HG02759 (cell line): ENCODE results near the gene RAB31.

Experiments used
- ATAC-seq: cut with Tn5 transposase; IDR thresholded peaks from one replicate; pipeline ENCODE4 v1.9.1; 2021; ENCODE audit warnings: mild to moderate bottlenecking, moderate library complexity; ENCODE audit not compliant: unreplicated experiment

The RAB31 gene

DNA sequence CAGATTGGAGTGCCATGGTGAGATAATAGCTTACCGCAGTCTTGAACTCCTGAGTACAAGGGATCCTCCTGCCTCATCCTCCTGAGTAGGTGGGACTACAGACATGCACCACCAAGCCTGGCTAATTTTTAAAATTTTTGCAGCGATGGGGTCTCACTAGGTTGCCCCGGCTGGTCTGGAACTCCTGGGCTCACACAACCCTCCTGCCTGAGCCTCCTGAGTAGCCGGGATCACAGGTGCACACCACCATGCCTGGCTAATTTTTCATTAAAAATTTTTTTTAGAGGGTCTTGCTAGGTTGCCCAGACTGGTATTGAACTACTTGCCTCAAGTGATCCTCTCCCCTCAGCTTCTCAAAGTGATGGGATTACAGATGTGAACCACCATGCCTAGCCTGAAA is 27.8 kb downstream of the RAB31 start:
- ATAC-seq, result no peak

DNA sequence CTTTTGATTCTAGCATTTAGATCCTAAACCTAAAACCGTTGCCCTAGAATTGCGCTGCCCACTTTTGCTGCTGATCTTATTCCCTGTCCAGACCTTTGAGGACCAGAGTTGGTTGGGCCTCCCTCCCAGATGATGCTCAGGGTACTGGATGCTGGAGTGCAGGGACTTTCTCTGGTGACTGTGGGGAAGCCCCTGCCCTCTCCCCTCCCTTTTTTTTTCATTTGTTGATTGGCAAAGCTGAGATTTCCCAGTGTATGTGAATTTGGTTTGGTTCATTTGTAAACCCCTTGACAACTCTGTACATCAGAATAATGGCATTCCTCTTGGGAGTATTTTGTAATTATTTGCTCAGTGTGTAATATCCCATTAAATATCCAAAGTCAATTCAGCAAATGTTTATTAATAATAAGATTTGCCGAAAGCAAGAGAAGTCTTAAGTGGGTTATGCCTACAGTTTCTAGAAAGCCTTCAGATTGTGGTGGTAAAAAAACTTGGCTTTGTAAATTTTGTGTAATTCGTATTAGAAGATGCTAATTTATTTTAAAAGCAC is 28.3 kb downstream of the RAB31 start:
- ATAC-seq, result no peak

- no peak for ATAC-seq
These were observed 28.9 kb downstream of the RAB31 start for GRCh38 chr18:9737006-9737405.

DNA sequence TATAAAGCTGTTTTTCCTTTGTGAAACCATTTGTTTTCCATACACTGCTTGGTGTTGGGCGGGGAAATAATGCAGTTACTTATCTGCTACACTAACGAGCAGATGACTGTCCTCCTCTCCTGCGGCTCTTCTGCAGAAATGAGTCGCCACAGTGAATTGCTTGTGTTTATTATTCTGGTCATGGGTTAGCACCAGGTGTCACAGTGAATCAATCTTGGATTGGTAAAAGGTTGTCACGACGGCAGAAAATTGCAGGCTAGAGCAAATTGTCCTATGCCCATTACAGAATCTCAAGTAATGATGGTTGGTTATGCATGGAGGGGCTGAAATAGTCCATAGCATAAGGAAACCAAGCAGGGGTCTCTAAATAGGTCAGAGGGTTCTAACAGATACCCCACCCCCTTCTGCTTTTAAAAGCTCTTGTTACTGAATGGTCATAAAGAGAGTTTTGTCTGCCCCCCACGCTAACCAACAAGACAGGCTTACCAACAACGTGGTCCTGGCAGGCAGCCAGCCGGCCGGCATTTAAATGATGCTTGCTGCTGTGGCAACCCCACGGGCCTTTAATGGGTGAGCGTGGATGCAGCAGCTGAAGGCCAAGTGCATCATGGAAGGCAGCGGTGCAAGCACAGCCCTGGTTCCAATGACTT is 29.5 kb downstream of the RAB31 start:
- no peak for ATAC-seq

GRCh38 chr18:9738266-9738969 is 30.3 kb downstream of the RAB31 start:
- ATAC-seq, result no peak

- no peak for ATAC-seq
These were observed 31.4 kb downstream of the RAB31 start for GRCh38 chr18:9739516-9739915.

- ATAC-seq, result no peak
These were observed 32.0 kb downstream of the RAB31 start for GRCh38 chr18:9740071-9740470.

DNA sequence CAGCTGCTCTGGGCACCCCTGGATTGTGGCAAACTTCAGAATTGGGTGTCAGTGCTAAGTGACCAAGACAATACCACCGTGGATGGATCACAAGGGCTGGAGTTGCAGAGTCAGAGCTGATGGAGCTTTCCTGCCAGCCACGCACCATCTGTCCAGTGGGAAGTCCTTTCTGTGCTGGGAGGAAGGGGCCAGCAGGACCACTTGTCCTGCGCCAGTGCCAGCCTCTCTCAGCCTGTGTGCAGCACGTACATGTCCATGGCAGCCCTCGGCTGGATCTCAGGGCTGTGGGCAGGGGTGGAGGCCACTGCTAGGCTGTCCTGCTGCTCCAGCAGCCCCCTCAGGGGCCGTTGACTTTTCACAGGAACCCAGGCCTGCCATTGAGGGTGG is 33.3 kb downstream of the RAB31 start:
- no peak for ATAC-seq

GRCh38 chr18:9741793-9742523 is 33.9 kb downstream of the RAB31 start:
- ATAC-seq, result no peak

GRCh38 chr18:9742524-9743131 is 34.5 kb downstream of the RAB31 start:
- no peak for ATAC-seq

DNA sequence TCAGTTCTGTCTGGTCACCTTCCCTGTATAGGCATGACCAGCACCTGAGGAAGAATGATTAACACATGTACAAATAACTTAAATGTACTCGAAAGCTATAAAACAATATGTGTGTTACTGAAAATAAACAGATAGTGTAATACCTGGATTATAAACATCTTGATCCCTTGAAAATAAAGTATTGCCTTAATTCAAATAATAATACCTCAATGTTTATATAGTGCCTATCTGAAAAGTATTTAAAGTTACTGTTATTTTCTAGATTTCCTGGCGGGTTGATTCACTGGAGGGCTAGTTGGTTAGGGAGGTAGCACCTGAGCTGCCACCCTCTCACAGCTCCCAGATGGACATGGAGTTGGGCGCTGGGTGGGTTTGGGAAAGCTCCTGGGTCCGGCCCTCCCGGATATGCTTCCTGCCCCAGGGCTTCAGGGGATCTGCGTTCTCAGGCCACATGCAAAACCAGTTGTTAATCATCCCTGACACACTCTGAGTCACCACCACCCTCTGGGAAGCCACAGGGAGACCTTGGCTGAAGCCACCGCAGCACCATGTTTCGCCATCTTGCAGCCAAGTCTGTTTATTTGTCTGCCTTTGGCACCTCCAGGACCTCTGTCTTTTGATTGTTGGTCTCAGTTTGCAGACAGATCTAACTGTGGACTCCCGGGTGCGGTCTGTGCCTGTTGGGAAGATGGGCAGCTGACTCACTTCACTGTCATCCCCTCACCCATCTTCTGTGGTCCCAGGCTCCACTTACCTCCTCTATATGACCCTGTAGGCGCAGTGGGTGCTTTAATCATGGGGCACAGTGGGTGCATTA is 35.3 kb downstream of the RAB31 start:
- ATAC-seq, result no peak

- ATAC-seq, result no peak
These were observed 38.9 kb downstream of the RAB31 start for GRCh38 chr18:9746958-9747357.

DNA sequence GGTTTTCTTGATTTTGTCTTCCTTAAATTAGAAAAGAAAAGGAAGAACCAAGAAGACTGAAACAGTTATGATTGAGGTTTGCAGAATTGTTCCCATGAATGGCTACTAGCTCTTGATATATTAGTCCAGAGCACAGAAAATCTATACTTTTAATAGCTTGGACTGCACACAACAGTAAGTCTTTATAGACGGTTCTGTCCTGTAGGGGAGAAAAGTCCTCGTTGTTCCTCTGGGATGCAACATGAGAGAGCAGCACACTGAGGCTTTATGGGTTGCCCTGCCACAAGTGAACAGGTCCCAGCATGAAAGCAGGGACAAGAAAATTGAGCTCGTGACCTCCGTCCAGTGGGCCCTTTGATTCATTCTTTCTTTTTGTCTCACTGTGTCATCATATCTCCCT is 41.5 kb downstream of the RAB31 start:
- no peak for ATAC-seq

DNA sequence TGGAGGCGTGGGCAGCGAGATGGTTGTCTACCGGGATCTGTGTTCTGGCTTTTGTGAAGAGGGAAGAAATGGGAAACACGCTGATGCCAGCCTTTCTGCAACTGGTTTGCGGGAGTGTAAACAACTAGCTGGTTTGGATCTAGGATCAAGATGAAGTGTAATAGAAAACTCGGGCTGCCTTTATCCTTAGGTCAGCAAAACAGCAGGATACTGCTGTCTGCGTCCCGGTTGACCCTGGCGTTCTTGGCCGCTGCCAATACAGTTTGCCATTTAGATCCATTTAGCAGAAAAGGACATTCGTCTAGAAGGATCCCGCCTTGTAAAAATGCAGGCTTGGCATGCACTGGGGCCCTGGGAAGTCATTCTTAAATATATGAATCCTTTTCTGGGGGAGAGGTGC is 42.0 kb downstream of the RAB31 start:
- ATAC-seq, result no peak

GRCh38 chr18:9750606-9751304 is 42.7 kb downstream of the RAB31 start:
- no peak for ATAC-seq

- ATAC-seq, result no peak
These were observed 43.4 kb downstream of the RAB31 start for GRCh38 chr18:9751371-9752031.

DNA sequence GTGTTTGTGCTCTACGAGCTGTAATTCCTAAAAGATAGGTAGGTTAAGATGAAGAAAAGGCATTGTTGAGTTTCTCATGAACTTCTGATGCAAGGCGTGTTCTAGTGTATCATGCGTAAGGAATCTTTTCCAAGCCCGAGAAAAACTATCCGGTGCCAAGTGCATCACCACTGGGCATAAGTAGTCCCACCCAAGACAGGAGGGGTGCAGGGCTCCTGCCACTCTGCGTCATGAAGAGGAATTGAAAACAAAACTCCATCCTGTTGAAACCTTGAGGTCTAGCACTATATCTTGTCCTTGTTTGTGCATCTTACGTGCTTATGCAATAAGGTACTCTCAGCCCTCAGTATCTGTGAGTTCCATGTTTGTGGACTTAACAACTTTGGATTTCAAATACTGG is 45.7 kb downstream of the RAB31 start:
- no peak for ATAC-seq

DNA sequence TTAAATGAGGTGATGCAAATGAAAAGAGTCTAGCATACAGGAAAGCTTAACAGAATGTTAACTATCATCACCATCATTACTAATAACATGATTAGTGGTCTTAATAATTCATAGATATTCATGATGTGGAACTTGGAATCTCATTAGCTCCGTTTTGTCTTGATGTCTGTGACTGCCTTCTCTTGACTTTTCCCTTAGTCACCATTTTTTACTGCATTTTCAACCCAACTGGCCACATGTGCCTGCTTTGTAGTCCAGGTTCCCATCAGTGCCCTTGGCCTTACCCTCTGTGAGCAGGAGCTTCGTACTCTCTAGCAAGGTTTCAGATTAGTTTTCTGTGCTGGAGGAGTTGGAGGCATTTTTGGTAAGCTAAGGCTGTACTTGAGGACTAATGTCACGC is 47.0 kb downstream of the RAB31 start:
- ATAC-seq, result no peak

- ATAC-seq, result no peak
These were observed 47.5 kb downstream of the RAB31 start for GRCh38 chr18:9755615-9756014.
